Measurements from ENCODE around the gene CD209.

The CD209 gene

GRCh38 chr19:7736148-7736547, 11.2 kb downstream of the CD209 start:
- DNase-seq: no peak

DNA sequence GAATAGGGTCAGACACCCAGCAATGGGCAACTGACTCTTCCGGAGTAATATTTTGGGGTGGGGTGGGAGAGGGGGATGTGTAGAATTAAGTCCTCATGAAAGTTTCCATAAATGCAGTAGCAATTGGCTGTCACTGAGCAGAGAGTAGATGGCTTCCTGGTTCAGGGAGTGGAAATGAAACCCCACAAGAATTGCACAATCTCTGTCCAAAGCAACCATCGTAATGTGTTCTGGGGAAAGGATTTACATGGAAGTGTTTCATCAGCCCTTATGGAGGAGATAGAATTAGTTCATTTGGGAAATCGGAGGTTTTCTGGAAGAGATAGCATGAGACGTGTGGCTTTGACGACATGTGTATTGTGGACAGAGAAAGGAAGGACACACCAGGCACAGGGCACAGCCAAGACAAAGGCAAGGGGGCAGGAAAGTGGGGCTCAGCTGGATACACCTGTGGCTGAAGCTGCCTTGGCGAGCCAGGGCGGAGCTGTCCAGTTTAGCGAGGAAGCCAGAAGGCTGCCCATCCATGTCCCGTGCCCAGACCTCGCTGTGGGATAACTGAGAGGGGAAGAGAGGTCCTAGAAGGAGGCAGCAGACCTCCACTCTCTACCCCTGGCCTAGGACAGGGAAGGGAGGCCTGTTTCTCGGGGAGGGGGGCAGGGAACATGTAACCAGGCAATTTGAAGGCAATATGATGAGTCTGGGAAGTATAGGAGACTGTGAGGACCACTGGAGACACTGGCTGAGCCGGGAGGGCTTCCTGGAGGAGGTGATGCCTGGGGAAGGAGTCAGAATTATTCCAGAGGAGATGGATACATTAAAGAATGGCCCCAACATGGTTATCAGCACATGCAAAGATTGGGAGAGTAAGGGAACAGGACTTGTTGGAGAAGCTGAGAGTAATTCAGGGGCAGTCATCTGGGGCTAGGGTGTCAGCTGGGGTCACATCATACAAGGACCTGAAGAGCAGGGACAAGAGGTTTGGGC, 12.8 kb downstream of the CD209 start:
- DNase-seq: no peak

GRCh38 chr19:7733376-7733775, 14.0 kb downstream of the CD209 start:
- no peak for DNase-seq

DNA sequence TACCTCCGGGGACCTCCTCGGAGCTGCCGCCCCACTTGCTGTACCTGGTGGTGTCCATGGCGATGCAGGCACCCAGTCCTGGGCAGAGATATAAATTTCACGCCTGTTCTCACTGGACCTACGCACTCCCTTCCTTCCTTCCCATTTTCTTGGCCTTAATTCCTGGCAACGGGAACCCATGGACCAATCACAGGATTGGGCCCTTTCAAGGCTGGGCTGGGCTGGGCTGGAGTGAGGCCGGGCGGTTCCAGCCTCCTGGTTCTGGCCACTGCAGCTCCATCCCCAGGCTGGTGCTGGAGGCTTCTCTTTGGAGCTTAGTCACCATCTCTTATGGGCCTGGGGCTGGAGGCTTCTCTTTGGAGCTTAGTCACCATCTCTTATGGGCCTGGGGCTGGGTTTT, 15.3 kb downstream of the CD209 start, which contains the start of gene CLEC4G:
CLEC4G (minus strand) TSS at position 66 of the 400 bp plus-strand sequence; CDS start at position 58, 8 bp downstream.
- DNase-seq: no peak

- DNase-seq: no peak
These were observed 15.7 kb downstream of the CD209 start for GRCh38 chr19:7731615-7732014.

DNA sequence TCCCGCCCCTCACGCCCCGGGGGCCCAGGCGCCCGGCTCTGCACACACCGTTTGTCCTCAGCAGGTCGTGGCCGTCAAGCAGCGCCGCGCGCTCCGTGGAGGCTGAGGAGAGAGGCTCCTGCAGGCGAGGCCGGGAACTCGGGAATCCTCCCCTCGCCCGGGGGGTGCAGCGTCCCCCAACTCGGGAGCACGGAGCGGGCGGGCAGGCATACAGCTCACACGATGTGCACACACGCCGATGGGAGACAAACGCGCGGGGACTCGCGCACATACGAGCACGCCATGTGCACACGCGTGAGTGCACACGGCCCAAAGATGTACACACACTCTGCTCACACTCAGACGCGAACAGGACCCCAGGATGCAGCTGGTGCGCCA, 16.1 kb downstream of the CD209 start:
- DNase-seq: no peak

- no peak for DNase-seq
These were observed 16.8 kb downstream of the CD209 start for GRCh38 chr19:7730286-7731217.

- DNase-seq: peak; percentile 18
These were observed 17.5 kb downstream of the CD209 start for GRCh38 chr19:7729831-7730285.

DNA sequence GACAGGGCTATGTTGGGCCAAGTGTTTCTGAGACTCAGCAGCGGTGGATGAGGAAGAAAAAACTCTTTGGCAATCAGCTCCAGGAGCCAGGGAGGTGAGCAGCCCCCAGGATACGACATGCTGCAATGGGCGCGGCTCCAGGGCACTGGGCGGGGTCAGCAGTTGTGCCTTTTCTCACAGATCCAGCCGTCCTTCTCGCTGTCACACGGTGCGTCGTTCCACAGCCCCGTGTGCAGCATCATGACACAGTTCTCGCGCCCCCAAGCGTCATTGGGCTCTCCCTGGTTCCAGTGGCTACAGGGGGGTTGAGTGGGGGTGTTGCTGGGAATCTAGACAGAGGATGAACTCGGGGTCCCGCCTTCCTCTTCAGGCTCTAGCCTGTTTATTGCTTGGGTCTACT, 18.1 kb downstream of the CD209 start:
- DNase-seq: no peak

GRCh38 chr19:7725791-7726190, 21.5 kb downstream of the CD209 start:
- no peak for DNase-seq

DNA sequence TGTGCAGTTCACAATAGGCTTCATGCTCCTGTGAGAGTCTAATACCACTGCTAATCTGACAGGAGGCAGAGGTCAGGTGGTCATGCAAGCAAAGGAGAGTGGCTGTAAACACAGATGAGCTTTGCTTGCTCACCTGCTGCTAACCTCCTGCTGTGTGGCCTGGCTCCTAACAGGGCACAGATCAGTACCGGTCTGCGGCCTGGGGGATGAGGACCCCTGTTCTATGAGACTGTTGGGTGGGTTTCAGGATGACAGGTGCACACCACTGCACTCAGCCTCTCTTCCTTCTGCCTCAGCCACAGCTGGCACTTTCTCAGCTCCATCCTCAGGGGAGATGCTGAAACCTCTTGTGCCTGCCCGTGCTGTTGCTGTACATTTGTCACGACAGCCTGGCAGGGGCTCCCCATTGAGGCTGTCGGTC, 25.1 kb downstream of the CD209 start:
- DNase-seq: no peak

DNA sequence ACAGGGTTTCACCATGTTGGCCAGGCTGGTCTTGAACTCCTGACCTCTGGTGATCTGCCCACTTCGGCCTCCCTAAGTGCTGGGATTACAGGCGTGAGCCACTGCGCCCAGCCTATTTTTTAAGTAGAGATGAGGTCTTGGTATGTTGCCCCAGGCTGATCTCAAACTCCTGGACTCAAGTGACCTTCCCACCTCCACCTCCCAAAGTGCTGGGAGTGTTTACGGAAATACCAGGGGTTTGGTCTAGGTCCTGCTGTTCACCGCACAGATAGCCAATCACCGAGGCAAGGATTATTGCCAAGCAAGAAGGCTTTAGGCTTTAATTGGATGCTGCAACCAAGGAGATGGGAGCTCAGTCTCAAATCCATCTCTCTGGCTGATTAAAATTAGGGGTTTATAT, 27.0 kb downstream of the CD209 start:
- no peak for DNase-seq

DNA sequence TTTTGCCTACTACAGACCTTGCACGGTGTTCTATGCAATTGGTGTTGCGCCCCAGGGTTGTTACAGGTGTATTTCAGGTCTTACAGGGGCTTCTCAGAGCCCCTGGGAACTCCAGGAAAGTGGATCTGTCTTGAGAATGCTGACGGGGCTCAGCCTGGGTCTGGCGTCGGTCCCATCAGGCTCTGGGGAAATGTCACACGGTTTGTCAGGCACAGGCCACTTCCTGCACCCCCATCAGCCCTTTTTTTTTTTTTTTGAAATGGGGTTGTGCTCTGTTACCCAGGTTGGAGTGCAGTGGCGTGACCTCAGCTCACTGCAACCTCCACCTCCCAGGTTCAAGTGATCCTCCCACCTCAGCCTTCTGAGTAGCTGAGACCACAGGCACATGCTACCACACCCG, 28.7 kb downstream of the CD209 start:
- DNase-seq: no peak

GRCh38 chr19:7716762-7717161, 30.6 kb downstream of the CD209 start:
- DNase-seq: no peak

DNA sequence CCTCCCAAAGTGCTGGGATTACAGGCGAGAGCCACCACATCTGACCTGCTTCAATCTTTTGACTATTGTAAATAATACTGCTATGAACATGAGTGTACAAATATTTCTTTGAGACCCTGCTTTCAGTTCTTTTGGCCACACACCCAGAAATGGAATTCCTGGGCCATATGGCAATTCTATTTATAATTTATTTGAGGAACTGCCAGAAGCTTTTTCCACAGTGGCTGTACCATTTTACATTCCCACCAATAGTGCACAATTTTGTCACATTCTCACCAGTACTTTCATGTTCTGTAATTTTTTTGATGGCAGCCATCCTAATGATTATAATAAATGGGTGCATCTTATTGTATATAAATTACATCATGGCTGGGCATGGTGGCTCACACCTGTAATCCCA, 31.7 kb downstream of the CD209 start:
- DNase-seq: no peak

DNA sequence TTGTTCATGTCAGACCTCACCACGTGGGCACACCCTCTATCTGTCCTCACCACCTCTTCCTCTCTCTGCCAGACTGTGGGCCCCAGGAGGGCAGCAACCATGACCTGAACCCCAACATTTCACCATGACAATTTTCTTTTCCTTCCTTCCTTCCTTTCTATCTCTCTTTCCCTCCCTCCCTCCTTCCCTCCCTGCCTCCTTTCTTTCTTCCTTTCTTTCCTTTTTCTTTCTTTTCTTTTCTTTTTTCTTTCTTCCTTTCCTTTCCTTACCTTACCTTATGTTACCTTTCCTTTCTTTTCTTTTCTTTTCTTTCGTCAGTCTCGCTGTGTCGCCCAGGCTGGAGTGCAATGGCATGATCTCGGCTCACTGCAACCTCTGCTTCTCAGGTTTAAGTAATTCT, 36.7 kb downstream of the CD209 start:
- no peak for DNase-seq

DNA sequence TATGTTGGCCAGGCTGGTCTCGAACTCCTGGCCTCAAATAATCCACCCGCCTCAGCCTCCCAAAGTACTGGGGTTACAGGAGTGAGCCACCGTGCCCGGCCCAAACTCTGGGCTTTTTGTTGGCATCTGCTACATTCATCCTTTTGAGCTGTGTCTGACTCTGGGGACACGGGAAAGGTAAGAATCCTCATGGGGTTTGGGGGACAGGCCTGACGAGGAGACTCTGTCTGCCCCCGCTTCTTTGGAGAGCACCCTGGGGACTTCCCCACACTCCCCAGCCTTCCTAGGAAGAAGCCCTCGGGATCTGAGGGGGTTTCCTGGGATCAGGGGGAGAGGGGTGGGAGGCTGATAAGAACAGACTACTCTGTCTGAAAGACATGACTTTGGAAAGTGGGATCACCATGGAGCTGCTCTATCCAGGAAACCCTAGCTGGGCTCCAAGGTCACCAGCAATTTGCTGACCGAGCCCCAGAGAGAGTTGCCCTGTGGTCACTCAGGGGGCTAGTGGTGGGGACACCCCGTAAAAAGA, 37.3 kb downstream of the CD209 start:
- no peak for DNase-seq

DNA sequence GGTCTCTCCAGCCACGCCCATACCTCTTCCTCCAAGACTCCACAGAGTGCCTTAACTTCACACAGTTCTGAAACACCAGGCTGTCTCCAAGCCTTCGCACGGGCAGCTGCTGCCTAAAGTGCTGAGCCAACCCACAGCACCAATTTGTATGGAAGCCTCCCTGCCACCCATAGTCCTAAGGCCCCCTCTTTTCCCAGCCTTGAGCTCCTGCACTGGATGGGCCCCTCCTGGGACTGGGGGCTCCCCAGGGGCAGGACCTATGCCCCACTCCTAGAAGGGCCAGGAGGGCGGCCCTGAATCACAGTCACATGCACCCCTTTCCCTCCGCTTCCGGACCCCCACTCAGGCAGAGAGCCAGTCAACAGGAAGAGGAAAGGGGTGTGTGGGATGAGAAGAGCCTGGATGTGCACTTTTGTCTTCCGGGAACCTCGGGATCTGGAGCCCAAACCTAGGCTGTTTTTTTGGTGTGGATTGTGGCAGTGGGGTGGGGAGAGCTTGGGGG, 40.3 kb downstream of the CD209 start:
- no peak for DNase-seq

DNA sequence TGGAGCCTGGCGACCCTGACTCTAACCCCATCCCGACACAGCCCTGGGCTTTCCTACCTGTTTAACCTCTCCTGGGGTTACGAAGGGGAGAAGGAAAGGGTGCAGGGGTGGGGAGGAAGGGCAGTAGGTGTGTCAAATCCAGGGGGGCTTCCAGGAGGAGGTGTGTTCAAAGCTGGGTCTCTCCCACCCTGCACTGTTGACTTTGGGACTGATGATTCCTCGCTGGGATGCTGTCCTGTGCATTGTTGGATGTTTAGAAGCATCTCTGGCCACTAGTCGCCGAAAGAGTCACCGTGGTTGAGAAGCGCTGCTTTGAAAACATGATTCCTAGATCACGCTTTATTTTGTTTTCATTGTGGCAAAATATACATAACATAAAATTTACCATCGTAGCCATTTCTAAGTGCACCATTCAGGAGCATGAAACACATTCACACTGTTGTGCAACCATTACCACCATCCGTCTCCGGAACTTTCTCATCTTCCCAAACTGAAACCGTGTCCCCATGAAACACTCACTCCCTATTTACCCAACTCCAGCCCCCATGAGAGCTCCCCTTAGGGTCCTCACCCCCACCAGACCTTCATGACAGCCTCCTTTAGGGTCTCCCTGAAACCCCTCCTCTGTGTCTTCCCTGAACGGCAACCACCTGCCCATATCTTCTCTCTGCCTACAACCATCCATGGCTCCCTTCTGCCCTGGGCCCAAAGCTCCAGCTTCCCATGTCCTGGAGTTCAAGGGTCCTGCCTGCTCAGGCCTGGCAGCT, 41.0 kb downstream of the CD209 start:
- no peak for DNase-seq

DNA sequence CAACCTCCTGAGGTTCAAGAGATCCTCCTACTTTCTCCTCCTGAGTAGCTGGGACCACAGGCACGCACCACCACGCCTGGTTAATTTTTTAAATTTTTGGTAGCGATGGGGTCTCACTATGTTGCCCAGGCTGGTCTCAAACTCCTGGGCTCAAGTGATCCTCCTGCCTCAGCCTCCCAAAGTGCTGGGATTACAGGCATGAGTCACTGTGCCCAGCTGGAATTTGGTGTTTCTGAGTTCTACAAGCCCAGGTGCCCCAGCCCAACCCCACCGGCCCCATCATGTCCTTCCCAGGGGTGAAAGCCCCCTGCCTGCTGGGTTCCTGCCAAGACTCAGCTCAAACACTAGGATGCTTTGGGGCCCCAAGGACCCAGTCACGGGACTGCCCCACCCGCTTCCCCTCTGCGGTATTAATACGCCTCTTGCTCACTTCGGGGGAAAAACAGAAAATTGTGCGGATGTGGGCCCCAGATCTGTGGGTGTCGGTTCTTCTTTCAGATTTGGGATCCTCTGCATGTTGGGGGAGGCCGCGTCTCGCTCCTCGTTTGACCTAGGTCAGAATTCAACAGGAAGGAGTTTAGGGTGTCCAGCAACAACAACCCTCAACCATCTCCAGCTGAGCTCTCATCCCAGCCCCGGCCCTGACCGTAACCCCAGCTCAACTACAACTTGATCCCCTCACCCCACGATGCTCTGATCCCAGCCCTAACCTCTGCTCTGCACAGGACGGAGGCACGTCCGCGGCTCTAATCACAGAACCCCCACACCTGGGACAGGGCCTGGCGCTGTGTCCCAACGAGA, 41.7 kb downstream of the CD209 start:
- DNase-seq: peak; percentile 81

Data from CD4-positive, alpha-beta T cell treated with Interleukin-12 subunit alpha and Interleukin-12 subunit beta, for 1 hour (primary cell).